A673 (cell line): Measurements from ENCODE around the gene GALNT6.

Experiments used
- EZH2 ChIP-seq: fragments of 200-600 bp; sonication (generic); IDR thresholded peaks from 2 replicates; pipeline ENCODE4 v1.6.1; 2017; ENCODE audit warnings: borderline replicate concordance, low read depth, mild to moderate bottlenecking, mixed read lengths, antibody characterized with exemption, low read length; ENCODE audit not compliant: poor library complexity, severe bottlenecking
- TF ChIP-seq, protein P1 (sequence below): fragments of 300-800, 200-600 bp; sonication (generic); conservative IDR thresholded peaks from 2 replicates; pipeline ENCODE4 v1.5.1; 2017; ENCODE audit warnings: low read depth, mild to moderate bottlenecking, antibody characterized with exemption, low read length, moderate library complexity, mixed read lengths

DNA sequence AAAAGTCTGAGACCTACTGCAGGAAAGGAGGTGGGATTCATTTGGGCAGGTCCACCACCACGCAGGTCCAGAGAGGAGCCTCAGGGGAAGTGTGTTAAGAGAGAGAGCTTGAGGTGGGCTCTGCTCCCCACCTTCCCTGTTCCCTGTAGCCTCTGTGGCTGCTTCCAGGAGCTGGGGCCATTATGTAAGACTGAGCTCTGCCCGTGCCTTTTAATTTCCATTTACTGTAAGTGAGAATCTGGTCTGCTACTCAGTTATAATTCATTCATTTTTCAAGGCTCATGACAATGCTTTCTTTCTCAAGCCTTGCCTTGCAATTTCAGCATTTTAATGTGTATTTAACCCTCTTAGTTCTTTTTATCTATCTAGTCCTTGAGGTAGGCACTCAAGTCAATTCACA lies 41.7 kb upstream of the GALNT6 start:
- TF ChIP-seq, protein P1, sequence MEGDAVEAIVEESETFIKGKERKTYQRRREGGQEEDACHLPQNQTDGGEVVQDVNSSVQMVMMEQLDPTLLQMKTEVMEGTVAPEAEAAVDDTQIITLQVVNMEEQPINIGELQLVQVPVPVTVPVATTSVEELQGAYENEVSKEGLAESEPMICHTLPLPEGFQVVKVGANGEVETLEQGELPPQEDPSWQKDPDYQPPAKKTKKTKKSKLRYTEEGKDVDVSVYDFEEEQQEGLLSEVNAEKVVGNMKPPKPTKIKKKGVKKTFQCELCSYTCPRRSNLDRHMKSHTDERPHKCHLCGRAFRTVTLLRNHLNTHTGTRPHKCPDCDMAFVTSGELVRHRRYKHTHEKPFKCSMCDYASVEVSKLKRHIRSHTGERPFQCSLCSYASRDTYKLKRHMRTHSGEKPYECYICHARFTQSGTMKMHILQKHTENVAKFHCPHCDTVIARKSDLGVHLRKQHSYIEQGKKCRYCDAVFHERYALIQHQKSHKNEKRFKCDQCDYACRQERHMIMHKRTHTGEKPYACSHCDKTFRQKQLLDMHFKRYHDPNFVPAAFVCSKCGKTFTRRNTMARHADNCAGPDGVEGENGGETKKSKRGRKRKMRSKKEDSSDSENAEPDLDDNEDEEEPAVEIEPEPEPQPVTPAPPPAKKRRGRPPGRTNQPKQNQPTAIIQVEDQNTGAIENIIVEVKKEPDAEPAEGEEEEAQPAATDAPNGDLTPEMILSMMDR, result no peak
- no peak for TF ChIP-seq EZH2
